ENCODE results near the gene SIT1.

SIT1 gene

DNA sequence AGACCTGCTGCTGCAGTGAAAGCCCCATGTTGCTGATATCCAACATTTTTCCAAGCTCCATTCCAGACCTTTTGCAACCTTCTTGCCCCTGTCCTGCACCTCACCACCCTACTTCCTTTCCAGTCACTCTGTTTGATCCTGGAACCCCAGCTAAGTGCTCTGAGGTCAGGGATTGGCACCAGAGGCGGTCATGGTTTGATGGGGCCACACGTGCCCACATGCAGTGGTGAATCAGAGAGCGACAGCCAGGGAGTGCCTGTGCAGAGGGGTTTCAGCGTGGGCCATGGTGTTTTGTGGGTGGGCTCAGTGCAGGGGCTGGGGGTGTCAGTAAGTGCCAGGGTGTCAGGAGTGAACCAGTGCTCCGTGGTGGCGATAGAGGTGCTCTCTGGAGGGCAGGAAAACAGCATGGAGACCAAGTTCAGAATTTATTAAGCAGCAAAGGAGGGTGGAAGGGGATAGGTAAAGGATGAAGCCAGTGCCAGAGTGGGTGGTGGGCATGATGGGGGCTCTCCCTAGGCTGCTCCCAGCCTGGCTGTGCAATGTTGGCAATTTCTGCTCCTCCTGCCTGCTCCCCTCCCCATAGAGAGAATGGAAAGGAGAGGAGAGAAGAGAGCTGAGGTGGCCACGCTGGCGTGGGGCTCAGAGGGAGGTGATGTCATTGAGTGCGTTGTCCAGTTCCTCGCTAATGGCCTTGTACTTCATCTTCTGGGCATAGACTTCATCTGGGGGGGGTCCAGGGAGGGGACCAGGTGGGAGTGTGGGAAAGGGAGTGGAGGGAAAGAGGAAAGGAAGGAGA is 32.0 kb upstream of the SIT1 start:
- DNase-seq (ENCODE audit: low spot score), result no peak

DNA sequence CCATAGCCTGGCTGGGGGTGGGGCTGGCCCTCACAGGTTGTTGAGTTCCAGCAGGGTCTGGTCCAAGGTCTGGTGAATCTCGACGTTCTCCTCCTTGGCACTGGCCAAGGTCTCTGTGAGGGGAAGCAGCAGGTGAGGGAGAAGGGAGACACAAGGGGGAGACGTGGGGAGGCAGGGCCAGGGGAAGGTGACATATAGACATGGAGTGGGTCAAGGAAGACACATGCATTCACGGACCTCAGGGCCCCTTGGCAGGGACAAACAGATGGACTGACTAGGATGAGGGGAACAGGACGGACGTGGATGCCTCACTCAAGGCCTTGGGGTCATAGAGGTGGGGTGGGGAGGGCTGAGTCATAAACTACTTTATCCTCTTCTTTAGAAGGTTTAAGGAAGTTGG is 31.3 kb upstream of the SIT1 start:
- DNase-seq (ENCODE audit: low spot score), result no peak

DNA sequence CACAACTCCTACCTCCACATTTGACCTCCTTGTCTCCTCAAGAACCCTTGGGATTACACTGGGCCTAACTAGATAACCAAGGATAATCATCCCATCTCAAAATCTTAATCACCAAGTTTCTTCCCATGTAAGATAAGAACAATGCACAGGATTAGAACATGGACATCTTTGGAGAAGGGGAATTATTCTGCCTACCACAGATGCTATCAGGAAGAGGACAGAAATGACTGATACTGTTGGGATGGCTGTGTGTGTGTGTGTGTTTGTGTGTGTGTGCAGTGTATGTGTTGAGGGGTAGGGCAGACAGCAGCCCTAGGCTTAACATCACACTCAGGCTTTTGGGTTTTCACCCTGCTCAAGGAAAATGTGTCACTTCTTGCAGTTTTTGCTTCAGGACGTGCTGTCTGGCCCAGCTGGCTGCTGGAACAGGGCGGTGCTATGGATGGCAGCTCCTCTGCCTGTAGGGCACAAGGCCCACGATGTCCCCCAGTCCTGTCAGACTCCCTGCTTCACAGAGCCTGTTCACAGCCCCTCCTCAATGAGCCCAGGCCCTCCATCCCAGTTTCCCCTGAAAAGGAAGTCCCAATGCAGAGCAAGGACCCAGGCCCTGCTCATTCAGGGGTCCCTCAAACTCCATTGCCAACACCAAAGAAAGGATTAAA is 30.7 kb upstream of the SIT1 start:
- DNase-seq (ENCODE audit: low spot score), result no peak

DNA sequence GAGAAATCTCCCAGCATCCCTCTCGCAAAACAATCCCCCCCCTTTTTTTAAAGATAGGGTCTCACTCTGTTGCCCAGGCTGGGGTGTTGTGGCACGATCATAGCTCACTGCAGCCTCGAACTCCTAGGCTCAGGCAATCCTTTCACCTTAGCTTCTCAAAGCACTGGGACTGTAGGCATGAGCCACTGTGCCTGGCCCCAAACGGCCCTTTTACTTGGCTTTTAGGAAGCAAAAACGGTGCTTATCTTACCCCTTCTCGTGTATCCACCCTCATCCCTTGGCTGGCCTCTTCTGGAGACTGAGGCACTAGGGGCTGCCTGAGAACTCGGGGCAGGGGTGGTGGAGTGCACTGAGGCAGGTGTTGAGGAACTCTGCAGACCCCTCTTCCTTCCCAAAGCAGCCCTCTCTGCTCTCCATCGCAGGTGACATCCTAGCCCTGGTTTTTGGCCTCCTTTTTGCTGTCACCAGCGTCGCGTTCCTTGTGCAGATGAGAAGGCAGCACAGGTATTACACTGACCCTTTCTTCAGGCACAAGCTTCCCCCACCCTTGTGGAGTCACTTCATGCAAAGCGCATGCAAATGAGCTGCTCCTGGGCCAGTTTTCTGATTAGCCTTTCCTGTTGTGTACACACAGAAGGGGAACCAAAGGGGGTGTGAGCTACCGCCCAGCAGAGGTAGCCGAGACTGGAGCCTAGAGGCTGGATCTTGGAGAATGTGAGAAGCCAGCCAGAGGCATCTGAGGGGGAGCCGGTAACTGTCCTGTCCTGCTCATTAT is 29.8 kb upstream of the SIT1 start:
- DNase-seq (ENCODE audit: low spot score), result no peak

DNA sequence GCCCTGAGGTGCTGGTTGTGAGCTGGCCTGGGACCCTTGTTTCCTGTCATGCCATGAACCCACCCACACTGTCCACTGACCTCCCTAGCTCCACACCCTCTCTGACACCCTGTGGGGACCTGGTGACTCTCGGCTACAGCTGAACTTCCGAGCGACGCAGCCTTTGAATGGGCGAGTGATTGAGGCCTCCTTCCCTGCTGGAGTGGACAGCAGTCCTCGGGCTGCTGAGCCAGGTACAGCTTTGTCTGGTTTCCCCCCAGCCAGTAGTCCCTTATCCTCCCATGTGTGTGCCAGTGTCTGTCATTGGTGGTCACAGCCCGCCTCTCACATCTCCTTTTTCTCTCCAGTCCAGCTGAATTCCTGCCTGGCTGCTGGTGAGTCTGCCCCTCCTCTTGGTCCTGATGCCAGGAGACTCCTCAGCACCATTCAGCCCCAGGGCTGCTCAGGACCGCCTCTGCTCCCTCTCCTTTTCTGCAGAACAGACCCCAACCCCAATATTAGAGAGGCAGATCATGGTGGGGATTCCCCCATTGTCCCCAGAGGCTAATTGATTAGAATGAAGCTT is 29.1 kb upstream of the SIT1 start:
- no peak for DNase-seq (ENCODE audit: low spot score)

DNA sequence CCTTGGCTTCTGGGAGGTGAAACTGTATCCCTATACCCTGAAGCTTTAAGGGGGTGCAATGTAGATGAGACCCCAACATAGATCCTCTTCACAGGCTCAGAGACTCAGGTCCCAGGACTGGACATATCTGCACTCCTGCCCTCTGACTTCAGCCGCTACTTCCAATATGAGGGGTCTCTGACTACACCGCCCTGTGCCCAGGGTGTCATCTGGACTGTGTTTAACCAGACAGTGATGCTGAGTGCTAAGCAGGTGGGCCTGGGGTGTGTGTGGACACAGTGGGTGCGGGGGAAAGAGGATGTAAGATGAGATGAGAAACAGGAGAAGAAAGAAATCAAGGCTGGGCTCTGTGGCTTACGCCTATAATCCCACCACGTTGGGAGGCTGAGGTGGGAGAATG is 28.4 kb upstream of the SIT1 start:
- DNase-seq (ENCODE audit: low spot score), result no peak

DNA sequence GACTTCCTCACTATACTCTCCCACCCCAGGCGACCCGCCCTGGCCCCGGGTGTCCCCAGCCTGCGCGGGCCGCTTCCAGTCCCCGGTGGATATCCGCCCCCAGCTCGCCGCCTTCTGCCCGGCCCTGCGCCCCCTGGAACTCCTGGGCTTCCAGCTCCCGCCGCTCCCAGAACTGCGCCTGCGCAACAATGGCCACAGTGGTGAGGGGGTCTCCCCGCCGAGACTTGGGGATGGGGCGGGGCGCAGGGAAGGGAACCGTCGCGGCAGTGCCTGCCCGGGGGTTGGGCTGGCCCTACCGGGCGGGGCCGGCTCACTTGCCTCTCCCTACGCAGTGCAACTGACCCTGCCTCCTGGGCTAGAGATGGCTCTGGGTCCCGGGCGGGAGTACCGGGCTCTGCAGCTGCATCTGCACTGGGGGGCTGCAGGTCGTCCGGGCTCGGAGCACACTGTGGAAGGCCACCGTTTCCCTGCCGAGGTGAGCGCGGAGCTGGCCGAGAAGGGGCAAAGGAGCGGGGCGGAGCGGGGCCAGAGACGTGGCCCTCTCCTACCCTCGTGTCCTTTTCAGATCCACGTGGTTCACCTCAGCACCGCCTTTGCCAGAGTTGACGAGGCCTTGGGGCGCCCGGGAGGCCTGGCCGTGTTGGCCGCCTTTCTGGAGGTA is 25.1 kb upstream of the SIT1 start:
- DNase-seq (ENCODE audit: low spot score), result peak; percentile 17

DNA sequence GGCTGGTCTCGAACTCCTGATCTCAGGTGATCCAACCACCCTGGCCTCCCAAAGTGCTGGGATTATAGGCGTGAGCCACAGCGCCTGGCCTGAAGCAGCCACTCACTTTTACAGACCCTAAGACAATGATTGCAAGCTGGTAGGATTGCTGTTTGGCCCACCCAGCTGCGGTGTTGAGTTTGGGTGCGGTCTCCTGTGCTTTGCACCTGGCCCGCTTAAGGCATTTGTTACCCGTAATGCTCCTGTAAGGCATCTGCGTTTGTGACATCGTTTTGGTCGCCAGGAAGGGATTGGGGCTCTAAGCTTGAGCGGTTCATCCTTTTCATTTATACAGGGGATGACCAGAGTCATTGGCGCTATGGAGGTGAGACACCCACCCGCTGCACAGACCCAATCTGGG is 24.5 kb upstream of the SIT1 start:
- DNase-seq (ENCODE audit: low spot score), result no peak

DNA sequence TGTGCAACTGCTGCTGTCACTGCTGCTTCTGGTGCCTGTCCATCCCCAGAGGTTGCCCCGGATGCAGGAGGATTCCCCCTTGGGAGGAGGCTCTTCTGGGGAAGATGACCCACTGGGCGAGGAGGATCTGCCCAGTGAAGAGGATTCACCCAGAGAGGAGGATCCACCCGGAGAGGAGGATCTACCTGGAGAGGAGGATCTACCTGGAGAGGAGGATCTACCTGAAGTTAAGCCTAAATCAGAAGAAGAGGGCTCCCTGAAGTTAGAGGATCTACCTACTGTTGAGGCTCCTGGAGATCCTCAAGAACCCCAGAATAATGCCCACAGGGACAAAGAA is 23.3 kb upstream of the SIT1 start:
- no peak for DNase-seq (ENCODE audit: low spot score)

DNA sequence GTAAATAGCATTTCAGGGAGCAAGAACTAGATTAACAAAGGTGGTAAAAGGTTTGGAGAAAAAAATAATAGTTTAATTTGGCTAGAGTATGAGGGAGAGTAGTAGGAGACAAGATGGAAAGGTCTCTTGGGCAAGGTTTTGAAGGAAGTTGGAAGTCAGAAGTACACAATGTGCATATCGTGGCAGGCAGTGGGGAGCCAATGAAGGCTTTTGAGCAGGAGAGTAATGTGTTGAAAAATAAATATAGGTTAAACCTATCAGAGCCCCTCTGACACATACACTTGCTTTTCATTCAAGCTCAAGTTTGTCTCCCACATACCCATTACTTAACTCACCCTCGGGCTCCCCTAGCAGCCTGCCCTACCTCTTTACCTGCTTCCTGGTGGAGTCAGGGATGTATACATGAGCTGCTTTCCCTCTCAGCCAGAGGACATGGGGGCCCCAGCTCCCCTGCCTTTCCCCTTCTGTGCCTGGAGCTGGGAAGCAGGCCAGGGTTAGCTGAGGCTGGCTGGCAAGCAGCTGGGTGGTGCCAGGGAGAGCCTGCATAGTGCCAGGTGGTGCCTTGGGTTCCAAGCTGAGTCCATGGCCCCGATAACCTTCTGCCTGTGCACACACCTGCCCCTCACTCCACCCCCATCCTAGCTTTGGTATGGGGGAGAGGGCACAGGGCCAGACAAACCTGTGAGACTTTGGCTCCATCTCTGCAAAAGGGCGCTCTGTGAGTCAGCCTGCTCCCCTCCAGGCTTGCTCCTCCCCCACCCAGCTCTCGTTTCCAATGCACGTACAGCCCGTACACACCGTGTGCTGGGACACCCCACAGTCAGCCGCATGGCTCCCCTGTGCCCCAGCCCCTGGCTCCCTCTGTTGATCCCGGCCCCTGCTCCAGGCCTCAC is 22.6 kb upstream of the SIT1 start, which contains the start of gene CA9:
CA9 (plus strand) TSS at position 797 of the 893 bp plus-strand sequence; CDS start at position 829, 32 bp downstream.
- no peak for DNase-seq (ENCODE audit: low spot score)

DNA sequence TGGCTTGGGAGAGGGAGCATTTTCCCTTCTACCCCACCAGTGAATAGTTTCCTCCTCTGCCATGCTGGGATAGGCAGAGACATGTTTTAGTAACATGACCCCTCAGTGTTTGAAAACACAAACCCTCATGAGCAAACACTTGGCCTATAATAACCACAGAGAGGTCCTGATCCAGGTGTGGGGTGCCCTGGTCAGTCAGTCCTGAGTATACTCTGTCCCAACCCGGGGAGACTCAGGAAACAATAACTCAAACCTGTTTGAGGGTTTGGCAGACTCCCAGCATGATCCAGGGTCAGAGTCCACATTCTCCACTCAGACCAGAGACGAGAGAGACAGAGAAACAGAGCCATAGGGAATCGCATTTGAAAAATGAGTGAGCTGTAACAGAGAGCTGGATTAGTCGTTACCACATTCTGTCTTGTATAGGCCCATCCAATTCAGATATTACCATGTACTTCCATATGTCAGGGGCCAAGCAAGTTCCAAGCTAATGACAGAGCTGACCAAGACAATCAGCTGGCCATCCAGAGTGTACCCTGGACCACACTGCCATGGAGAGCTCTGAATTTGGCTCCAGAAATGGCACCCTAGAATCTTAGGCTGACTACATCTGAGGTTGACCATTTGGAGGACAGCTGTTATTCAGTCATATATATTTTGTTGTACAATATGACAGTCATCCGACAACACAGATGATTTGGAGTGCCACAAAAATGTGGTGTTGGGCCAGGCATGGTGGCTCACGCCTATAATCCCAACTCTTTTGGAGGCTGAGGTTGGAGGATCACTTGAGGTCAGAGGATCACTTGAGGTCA is 18.8 kb upstream of the SIT1 start:
- DNase-seq (ENCODE audit: low spot score), result no peak

DNA sequence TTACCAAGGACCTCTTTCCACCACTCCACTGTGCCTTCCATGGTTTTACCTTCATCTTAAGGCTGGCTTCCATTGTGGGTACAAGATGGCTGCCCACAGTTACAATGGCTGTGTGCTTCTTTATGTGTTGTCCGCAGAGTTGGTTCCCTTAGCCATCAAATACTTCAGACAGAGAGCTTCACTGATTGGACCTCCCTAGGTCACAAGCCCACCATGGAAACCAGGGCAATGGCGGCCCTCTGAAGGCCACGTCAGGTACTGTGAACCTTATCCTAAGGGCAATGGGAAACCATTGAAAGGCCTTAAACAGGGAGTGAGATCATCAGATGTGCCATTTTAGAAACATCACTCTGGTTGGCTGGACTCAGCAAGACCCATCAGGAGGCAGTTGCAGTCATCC is 17.2 kb upstream of the SIT1 start:
- no peak for DNase-seq (ENCODE audit: low spot score)

DNA sequence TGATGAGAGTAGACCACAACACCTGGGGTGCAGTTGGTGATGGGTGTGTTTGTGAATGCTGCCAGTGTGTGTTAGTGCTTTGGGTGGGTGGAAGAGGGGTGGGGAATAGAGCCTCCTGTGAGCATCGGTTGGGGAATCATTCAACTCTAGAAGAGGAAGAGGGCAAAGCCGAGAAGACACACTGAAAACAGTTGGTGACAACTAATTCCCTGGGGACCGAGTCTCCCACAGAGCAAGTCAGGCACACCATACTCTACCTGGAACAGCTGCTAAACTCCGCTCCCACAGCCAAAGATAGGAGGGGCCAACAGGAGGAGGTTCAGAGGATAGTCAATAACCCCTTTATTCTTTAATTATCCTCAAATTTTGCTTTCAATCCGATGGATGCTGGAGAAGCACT is 15.8 kb upstream of the SIT1 start:
- DNase-seq (ENCODE audit: low spot score), result no peak

DNA sequence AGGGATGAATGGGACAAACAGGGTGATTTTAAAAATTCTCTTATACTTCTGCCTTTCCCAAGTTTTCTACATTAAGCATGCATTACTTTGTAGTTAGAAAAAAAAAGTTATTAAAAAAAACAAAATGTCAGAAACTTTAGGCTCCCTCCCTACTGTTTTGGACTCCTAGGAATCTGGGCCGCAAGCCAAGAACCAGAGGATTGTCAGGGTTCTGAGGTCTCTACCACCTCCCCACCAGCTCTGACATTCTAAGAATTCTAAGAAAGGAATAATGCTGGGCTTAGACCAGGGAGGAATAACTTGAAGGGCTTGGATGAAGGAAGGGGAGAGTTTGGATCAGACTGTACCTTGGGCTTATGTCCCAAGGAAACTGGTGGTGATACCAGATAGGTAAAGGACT is 15.3 kb upstream of the SIT1 start:
- no peak for DNase-seq (ENCODE audit: low spot score)

DNA sequence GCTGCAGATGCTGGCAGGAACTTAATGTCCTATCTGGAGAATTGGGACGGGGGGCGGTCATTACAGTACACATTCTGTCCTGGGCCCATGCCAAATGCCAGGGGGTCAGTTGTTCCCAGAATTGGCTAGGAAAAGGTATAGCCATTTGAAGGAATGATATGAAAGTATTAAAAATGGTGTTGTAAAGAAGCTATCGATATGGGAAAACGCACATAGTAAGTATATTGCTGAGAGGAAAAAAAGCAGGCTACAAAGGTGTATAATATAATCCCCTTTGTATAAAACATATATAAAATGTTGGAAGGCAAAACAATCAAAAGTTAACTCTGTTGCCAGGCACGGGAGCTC is 14.7 kb upstream of the SIT1 start:
- no peak for DNase-seq (ENCODE audit: low spot score)

DNA sequence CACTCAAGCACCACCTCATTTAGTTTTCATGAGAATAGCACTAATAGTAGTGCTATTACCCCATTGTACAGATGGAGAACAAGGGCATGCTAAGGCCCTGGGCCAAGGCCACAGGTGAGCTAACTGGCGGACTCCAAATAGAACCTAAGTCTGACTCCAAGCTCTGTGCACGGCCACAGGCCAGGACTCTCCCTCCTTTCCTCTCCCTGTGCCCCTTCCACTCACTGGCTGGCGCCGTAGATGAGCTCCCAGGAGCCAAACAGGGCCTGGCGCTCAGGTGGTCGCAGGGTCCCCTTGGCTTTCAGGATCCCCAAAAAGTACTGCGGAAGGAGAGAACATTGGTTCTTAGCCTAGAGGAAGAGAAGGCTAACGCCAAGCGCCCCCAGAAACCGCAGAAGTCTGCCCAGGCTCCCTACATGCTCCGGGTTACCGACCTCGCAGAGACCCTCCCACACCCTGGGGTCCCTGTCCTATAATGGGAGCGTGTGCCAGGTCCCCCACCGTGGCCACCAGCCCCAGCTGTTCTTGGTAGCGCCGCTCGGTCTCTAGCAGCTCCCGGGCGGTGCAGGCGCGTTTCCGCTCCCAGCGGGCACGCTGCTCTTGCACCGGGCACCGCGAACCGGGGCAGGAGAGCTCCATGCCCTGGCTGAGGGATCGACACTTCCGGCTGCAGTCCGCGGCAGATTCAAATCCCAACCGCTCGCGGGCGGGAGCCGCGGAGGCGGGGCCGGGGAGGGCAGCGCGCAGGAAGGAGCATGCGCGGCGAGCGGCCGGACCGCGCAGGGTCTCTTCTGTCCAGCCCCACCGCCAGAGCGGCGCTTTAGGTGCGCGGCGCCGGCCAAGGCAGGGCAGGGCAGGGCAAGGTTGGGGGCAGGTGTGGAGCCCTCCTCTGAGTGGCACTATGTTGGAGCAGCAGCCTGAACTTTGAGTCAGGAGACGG is 14.1 kb upstream of the SIT1 start, which contains the start of gene ARHGEF39:
ARHGEF39 (minus strand) TSS at position 665 of the 940 bp plus-strand sequence; CDS start at position 639, 26 bp downstream.
- DNase-seq (ENCODE audit: low spot score), result peak; percentile 56

DNA sequence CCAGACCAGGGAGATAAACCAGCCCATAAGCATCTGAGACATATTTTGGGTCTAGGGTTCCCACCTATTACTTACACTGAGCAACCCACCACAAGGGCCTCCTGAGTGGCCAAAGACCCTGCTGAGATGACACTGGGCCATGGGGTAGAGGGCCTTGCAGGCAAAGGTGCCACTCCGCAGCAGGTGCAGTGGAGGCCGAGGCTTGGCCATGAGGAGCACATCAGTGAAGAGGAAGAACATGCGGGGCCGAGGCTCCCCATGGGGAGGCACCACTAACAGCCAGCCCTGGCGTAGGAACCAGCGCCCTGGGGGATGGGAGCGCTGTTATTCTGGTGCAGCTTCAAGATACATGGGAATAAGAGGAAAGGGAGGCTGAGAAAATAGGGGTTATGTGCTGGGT is 11.7 kb upstream of the SIT1 start:
- no peak for DNase-seq (ENCODE audit: low spot score)

DNA sequence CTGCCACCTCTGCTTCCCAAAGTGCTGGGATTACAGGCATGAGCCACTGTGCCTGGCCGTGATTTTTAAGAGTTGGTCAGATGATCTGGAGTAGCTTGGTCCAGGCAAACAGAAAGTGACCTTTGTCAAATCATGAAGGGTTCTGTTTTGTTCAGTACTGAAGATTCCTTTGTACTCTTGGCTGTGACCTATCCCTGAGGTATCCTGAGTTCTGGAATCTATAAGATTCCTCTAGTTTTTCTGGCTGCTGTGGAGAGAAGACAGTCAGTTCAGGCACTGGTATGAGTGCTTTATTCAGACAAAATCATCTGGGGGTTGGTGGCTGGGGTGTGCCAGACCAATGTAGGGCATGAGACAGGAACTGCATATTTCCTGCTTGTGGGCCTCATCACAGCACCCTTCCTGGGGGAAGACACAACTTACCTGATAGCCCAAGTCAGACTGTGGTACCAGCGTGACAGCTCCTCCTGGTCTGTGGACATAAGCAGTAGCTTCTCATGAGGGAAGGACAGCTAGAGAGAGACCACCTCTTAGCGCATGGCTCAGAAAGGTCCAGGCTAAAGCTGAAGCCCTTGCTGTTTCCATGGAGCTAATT is 11.1 kb upstream of the SIT1 start:
- peak; percentile 60 for DNase-seq (ENCODE audit: low spot score)

DNA sequence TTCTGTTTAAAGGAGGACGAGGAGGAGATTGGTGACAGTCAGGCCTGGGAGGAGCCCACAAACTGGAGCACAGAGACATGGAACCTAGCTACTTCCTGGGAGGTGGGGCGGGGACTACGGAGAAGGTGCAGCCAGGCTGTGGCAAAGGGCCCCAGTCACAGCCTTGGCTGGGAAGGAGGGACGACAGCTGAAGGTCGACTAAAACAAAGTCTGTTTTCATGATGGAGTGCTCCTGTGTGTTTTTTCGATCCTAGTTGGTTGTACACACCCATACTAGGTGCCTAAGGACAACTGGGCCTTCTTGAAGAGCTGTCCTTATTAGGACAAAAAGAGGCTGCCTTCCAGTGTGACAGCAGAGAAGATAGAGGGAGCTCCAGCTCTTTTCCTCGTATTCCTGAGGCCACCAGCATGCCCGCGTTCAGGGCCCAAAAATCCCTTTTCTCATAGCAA is 10.3 kb upstream of the SIT1 start:
- DNase-seq (ENCODE audit: low spot score), result no peak
